ENCODE data around the gene BCAT1.
"Not testable (repeated sequence)": the region's sequence is repeated elsewhere in the genome, so short reads cannot be mapped to it uniquely, and the experiment has no call there.

BCAT1 gene

GRCh38 chr12:24956351-24956750, 7.5 kb upstream of the BCAT1 start:
- DNase-seq (ENCODE audit: low read depth in 2 of 2): not testable (repeated sequence)

GRCh38 chr12:24955853-24956252, 7.0 kb upstream of the BCAT1 start:
- DNase-seq (ENCODE audit: low read depth in 2 of 2): no peak

GRCh38 chr12:24955389-24955788, 6.5 kb upstream of the BCAT1 start:
- no peak for DNase-seq (ENCODE audit: low read depth in 2 of 2)

GRCh38 chr12:24954261-24954660, 5.4 kb upstream of the BCAT1 start:
- DNase-seq (ENCODE audit: low read depth in 2 of 2): no peak

- DNase-seq (ENCODE audit: low read depth in 2 of 2): no peak
Observed at GRCh38 chr12:24952389-24952788, 3.5 kb upstream of the BCAT1 start.

- DNase-seq (ENCODE audit: low read depth in 2 of 2): no peak
Observed at GRCh38 chr12:24950231-24950834, 1.4 kb upstream of the BCAT1 start.

GRCh38 chr12:24948420-24948756, 513 bp downstream of the BCAT1 start:
- peak; percentile 13 to 20 for DNase-seq (ENCODE audit: low read depth in 2 of 2)

- no peak for DNase-seq (ENCODE audit: low read depth in 2 of 2)
Observed at GRCh38 chr12:24947541-24948419, 1.1 kb downstream of the BCAT1 start.

- no peak for DNase-seq (ENCODE audit: low read depth in 2 of 2)
Observed at GRCh38 chr12:24945845-24946244, 3.1 kb downstream of the BCAT1 start.

- no peak for DNase-seq (ENCODE audit: low read depth in 2 of 2)
Observed at GRCh38 chr12:24945039-24945438, 3.9 kb downstream of the BCAT1 start.

GRCh38 chr12:24944601-24944975, 4.3 kb downstream of the BCAT1 start:
- DNase-seq (ENCODE audit: low read depth in 2 of 2): no peak

GRCh38 chr12:24943947-24944600, 4.8 kb downstream of the BCAT1 start:
- no peak for DNase-seq (ENCODE audit: low read depth in 2 of 2)

- DNase-seq (ENCODE audit: low read depth in 2 of 2): no peak
Observed at GRCh38 chr12:24940157-24940556, 8.7 kb downstream of the BCAT1 start.

- DNase-seq (ENCODE audit: low read depth in 2 of 2): not testable (repeated sequence)
Observed at GRCh38 chr12:24939551-24939950, 9.3 kb downstream of the BCAT1 start.

GRCh38 chr12:24938341-24938740, 10.6 kb downstream of the BCAT1 start:
- no peak for DNase-seq (ENCODE audit: low read depth in 2 of 2)

- no peak for DNase-seq (ENCODE audit: low read depth in 2 of 2)
Observed at GRCh38 chr12:24937553-24938244, 11.2 kb downstream of the BCAT1 start.

- DNase-seq (ENCODE audit: low read depth in 2 of 2): no peak
Observed at GRCh38 chr12:24933694-24934407, 15.1 kb downstream of the BCAT1 start.

- no peak for DNase-seq (ENCODE audit: low read depth in 2 of 2)
Observed at GRCh38 chr12:24931666-24932405, 17.1 kb downstream of the BCAT1 start.

GRCh38 chr12:24929953-24930352, 18.9 kb downstream of the BCAT1 start:
- no peak for DNase-seq (ENCODE audit: low read depth in 2 of 2)

GRCh38 chr12:24928533-24929306, 20.2 kb downstream of the BCAT1 start:
- DNase-seq (ENCODE audit: low read depth in 2 of 2): not testable (repeated sequence)
